ENCODE data around the gene STPG3. TPM values are rescaled to one million over a fixed set of nuclear protein-coding genes. Genes with fewer than 3 reads are reported as not detected.
A peak's percentile ranks its signal among the peaks of the same experiment; 100 is the strongest.

Gene STPG3
- total and polyA plus RNA-seq, 2 of the 13 experiments (the other 11 are each of a cell fraction or from before 2014, with no cell fraction given): not detected

DNA sequence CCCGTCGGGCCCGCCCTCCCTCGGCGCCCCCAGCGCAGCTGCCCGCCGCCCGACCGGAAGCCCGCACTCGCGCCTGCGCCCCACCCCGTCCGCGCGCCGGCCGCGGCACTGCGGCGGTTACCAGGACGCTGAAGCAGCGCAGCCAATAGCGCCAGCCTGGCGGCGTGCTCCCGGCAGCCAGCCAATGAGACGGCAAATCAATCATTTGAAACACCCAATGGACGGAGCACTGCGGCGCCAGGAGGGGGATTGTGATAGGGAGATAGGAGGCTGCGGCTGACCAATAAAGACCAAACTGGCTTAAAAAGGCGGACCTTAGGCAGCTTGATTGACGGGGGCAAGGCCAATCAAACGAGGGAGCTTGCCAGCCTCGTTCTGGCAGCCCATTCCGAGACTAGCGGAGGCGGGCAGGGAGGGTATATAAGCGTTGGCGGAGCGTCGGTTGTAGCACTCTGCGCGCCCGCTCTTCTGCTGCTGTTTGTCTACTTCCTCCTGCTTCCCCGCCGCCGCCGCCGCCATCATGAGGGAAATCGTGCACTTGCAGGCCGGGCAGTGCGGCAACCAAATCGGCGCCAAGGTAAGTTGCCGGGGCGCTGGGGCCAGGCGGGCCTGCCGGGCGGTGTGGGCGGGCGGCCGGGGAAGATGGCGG lies 10.1 kb upstream of the STPG3 start, which contains the start of gene TUBB4B (continued):
- TF ChIP-seq ZNF224 (CRISPR knock-in tag; IDR thresholded peaks at IDR 0.05) (peak; percentile 59; the same call in 1 of the 2 replicates), NFYC (CRISPR knock-in tag; IDR thresholded peaks at IDR 0.05) (peak; percentile 97), FOXP1 (IDR thresholded peaks at IDR 0.05) (no peak), FOXP1 (CRISPR knock-in tag; IDR thresholded peaks at IDR 0.05) (no peak), SUZ12 (IDR thresholded peaks at IDR 0.05; ENCODE audit: low read depth, low read length) (no peak), ZNF678 (CRISPR knock-in tag; IDR thresholded peaks at IDR 0.05) (no peak), ZSCAN20 (CRISPR knock-in tag; IDR thresholded peaks at IDR 0.05; ENCODE audit: borderline replicate concordance) (no peak), TGIF2 (CRISPR knock-in tag; IDR thresholded peaks at IDR 0.05) (peak; percentile 53), CC2D1A (CRISPR knock-in tag; IDR thresholded peaks at IDR 0.05) (no peak), RFXAP (CRISPR knock-in tag; IDR thresholded peaks at IDR 0.05; ENCODE audit: borderline replicate concordance) (peak; percentile 85; the same call in 1 of the 2 replicates), BRD4 (CRISPR knock-in tag; IDR thresholded peaks at IDR 0.05) (peak; percentile 76), ZKSCAN8 (CRISPR knock-in tag; IDR thresholded peaks at IDR 0.05; ENCODE audit: borderline replicate concordance) (0 out of 2 replicates have a peak, but pooled peaks have one; percentile 66), HNRNPL (IDR thresholded peaks at IDR 0.05; ENCODE audit: low read depth, low read length) (peak; percentile 80; the same call in 1 of the 2 replicates), AGO1 (IDR thresholded peaks at IDR 0.05; ENCODE audit: low read depth, low read length, poor library complexity, severe bottlenecking) (no peak), NFIC (IDR thresholded peaks at IDR 0.05; ENCODE audit: low read length) (no peak), ZNF441 (CRISPR knock-in tag; IDR thresholded peaks at IDR 0.05; ENCODE audit: borderline replicate concordance) (0 out of 2 replicates have a peak, but pooled peaks have one; percentile 56), TOE1 (CRISPR knock-in tag; IDR thresholded peaks at IDR 0.05) (no peak), ARID2 (CRISPR knock-in tag; IDR thresholded peaks at IDR 0.05; ENCODE audit: borderline replicate concordance) (no peak), HNRNPUL1 (IDR thresholded peaks at IDR 0.05; ENCODE audit: low read depth, low read length) (no peak), ZFY (CRISPR knock-in tag; IDR thresholded peaks at IDR 0.05) (no peak; the same call in 1 of the 2 replicates), ZNF768 (CRISPR knock-in tag; IDR thresholded peaks at IDR 0.05) (peak; percentile 64; the same call in 1 of the 2 replicates)
- TF ChIP-seq, protein P1, sequence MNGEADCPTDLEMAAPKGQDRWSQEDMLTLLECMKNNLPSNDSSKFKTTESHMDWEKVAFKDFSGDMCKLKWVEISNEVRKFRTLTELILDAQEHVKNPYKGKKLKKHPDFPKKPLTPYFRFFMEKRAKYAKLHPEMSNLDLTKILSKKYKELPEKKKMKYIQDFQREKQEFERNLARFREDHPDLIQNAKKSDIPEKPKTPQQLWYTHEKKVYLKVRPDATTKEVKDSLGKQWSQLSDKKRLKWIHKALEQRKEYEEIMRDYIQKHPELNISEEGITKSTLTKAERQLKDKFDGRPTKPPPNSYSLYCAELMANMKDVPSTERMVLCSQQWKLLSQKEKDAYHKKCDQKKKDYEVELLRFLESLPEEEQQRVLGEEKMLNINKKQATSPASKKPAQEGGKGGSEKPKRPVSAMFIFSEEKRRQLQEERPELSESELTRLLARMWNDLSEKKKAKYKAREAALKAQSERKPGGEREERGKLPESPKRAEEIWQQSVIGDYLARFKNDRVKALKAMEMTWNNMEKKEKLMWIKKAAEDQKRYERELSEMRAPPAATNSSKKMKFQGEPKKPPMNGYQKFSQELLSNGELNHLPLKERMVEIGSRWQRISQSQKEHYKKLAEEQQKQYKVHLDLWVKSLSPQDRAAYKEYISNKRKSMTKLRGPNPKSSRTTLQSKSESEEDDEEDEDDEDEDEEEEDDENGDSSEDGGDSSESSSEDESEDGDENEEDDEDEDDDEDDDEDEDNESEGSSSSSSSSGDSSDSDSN (CRISPR knock-in tag; IDR thresholded peaks at IDR 0.05): no peak
- TF ChIP-seq, protein P2, sequence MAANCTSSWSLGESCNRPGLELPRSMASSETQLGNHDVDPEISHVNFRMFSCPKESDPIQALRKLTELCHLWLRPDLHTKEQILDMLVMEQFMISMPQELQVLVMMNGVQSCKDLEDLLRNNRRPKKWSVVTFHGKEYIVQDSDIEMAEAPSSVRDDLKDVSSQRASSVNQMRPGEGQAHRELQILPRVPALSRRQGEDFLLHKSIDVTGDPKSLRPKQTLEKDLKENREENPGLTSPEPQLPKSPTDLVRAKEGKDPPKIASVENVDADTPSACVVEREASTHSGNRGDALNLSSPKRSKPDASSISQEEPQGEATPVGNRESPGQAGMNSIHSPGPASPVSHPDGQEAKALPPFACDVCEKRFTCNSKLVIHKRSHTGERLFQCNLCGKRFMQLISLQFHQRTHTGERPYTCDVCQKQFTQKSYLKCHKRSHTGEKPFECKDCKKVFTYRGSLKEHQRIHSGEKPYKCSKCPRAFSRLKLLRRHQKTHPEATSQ (CRISPR knock-in tag; IDR thresholded peaks at IDR 0.05; ENCODE audit: borderline replicate concordance): 0 out of 2 replicates have a peak, but pooled peaks have one; percentile 11
- TF ChIP-seq, protein P3, sequence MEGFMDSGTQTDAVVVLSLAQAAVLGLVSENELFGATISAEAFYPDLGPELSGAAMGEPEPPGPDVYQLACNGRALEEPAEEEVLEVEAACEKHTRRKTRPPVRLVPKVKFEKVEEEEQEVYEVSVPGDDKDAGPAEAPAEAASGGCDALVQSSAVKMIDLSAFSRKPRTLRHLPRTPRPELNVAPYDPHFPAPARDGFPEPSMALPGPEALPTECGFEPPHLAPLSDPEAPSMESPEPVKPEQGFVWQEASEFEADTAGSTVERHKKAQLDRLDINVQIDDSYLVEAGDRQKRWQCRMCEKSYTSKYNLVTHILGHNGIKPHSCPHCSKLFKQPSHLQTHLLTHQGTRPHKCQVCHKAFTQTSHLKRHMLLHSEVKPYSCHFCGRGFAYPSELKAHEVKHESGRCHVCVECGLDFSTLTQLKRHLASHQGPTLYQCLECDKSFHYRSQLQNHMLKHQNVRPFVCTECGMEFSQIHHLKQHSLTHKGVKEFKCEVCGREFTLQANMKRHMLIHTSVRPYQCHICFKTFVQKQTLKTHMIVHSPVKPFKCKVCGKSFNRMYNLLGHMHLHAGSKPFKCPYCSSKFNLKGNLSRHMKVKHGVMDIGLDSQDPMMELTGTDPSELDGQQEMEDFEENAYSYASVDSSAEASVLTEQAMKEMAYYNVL (CRISPR knock-in tag; IDR thresholded peaks at IDR 0.05; ENCODE audit: borderline replicate concordance): no peak
- TF ChIP-seq, protein P4, sequence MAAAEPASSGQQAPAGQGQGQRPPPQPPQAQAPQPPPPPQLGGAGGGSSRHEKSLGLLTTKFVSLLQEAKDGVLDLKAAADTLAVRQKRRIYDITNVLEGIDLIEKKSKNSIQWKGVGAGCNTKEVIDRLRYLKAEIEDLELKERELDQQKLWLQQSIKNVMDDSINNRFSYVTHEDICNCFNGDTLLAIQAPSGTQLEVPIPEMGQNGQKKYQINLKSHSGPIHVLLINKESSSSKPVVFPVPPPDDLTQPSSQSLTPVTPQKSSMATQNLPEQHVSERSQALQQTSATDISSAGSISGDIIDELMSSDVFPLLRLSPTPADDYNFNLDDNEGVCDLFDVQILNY (CRISPR knock-in tag; conservative IDR thresholded peaks at IDR 0.05): peak; percentile 45

Measured in HepG2 (cell line).